Caco-2 (cell line): Measurements from ENCODE around the gene TCEA3. TPM values are rescaled to one million over a fixed set of nuclear protein-coding genes. Genes with fewer than 3 reads are reported as not detected.

Source experiments
- BruUV-seq: library from RNA; stranded (reverse); fragments of 400-500 nt; replicated peaks from 2 replicates; lab custom pipeline; 2021; lab: Mats Ljungman, UMichigan
- CTCF ChIA-PET: fragments of 300-600 bp; sonication (Branson Sonifier 250); formaldehyde crosslinking; loops from one replicate; lab custom pipeline; 2022; ENCODE audit warnings: antibody characterized with exemption; lab: Charles Lee
- POLR2A ChIA-PET: fragments of 300-600 bp; sonication (Branson Sonifier 250); formaldehyde crosslinking; loops from one replicate; lab custom pipeline; 2022; ENCODE audit warnings: antibody characterized with exemption; lab: Charles Lee
- DNase-seq, 2 experiments: peaks; one replicate each; pipeline versions ENCODE4 v3.0.0 to v3.0.0-alpha.2; 2020 to 2022
- H3K27me3 ChIP-seq: replicated peaks from 2 replicates; pipeline ENCODE4 v1.6.0; 2011; ENCODE audit warnings: low read length; ENCODE audit not compliant: control insufficient read depth, insufficient read depth
- H3K36me3 ChIP-seq: 2 replicates; pipeline ENCODE4 v1.5.1; 2011; ENCODE audit warnings: low read length; ENCODE audit not compliant: control insufficient read depth, insufficient read depth
- H3K4me1 ChIP-seq: fragments of 250-450 bp; sonication (Bioruptor Pico); 2 replicates; pipeline ENCODE4 v1.5.1; 2020; ENCODE audit warnings: mild to moderate bottlenecking
- H3K4me3 ChIP-seq: 2 replicates; pipeline ENCODE4 v1.5.1; 2011; ENCODE audit warnings: low read depth, mild to moderate bottlenecking, control low read depth, low read length
- H3K9me3 ChIP-seq: fragments of 250-450 bp; sonication (Bioruptor Pico); 2 replicates; pipeline ENCODE4 v1.5.1; 2020; ENCODE audit warnings: mild to moderate bottlenecking, moderate library complexity
- H3K27ac Mint-ChIP-seq: one replicate; pipeline ENCODE4 v1.8.0; 2022; ENCODE audit warnings: mixed read lengths; ENCODE audit not compliant: unreplicated experiment
- H3K27me3 Mint-ChIP-seq: one replicate; pipeline ENCODE4 v1.8.0; 2022; ENCODE audit warnings: mixed read lengths; ENCODE audit not compliant: insufficient read depth, unreplicated experiment
- H3K36me3 Mint-ChIP-seq: one replicate; pipeline ENCODE4 v1.8.0; 2022; ENCODE audit warnings: mild to moderate bottlenecking, mixed read lengths; ENCODE audit not compliant: insufficient read depth, unreplicated experiment
- H3K4me1 Mint-ChIP-seq: one replicate; pipeline ENCODE4 v1.8.0; 2022; ENCODE audit warnings: low read depth, mixed read lengths; ENCODE audit not compliant: unreplicated experiment
- H3K4me3 Mint-ChIP-seq: one replicate; pipeline ENCODE4 v1.8.0; 2022; ENCODE audit warnings: mild to moderate bottlenecking, moderate library complexity, mixed read lengths; ENCODE audit not compliant: unreplicated experiment
- H3K9me3 Mint-ChIP-seq: one replicate; pipeline ENCODE4 v1.8.0; 2022; ENCODE audit warnings: mixed read lengths; ENCODE audit not compliant: unreplicated experiment
- CTCF ChIP-seq, 2 experiments: fragments of 200-600 bp in 1 of 2; IDR thresholded peaks; 1 replicate in 1 of 2; 2 replicates in 1 of 2; pipeline versions ENCODE4 v1.5.1 to v1.8.0; 2011 to 2022; ENCODE audit warnings: antibody characterized with exemption in 1 of 2, control low read depth in 1 of 2, inconsistent platforms in 1 of 2, low read depth in 1 of 2, low read length in 1 of 2, mild to moderate bottlenecking in 1 of 2, moderate library complexity in 1 of 2; ENCODE audit not compliant: insufficient read depth in 1 of 2, severe bottlenecking in 1 of 2, unreplicated experiment in 1 of 2
- intact Hi-C: fragments of 100-400 bp; cut with micrococcal nuclease; formaldehyde crosslinking; loops from one replicate; pipeline ENCODE4 v1.10.0; 2022; ENCODE audit not compliant: unreplicated experiment
- total RNA-seq: library from RNA; stranded (reverse); gene quantifications from 2 replicates; pipeline ENCODE4 v1.2.3, GENCODE V29; 2022

The TCEA3 gene
- total RNA-seq, 1 experiment from 2014 or later = 14.6 TPM

- Mint-ChIP-seq H3K27ac (no peak overlapping the region), H3K4me3 (no peak overlapping the region), H3K36me3 (peaks cover 36% of the 10 kb centered on the region), H3K4me1 (no peaks in the 10 kb centered on the region), H3K9me3 (peaks cover 9% of the 10 kb centered on the region), H3K27me3 (no peaks in the 10 kb centered on the region)
- no TSS peak for BruUV-seq
- Histone ChIP-seq H3K4me3 (no peak overlapping the region), H3K4me1 (no peaks in the 10 kb centered on the region), H3K27me3 (no peaks in the 10 kb centered on the region), H3K9me3 (peaks cover 21% of the 10 kb centered on the region), H3K36me3 (peaks cover 7% of the 10 kb centered on the region)
- intact Hi-C loops = no loop called here
- TF ChIP-seq CTCF (IDR thresholded peaks at IDR 0.05; ENCODE audit: insufficient read depth in 1 of 2, low read depth in 1 of 2, low read length in 1 of 2, severe bottlenecking in 1 of 2, unreplicated experiment in 1 of 2) = no peak
- DNase-seq = no peak
- CTCF ChIA-PET = no interaction called here
- POLR2A ChIA-PET = no interaction called here
Measured at GRCh38 chr1:23358310-23358875, 66.2 kb downstream of the TCEA3 start.

- Histone ChIP-seq H3K27me3 (no peaks in the 10 kb centered on the region), H3K4me3 (no peak overlapping the region), H3K9me3 (peaks cover 11% of the 10 kb centered on the region; the same call in 1 of the 2 replicates), H3K36me3 (peaks cover 2% of the 10 kb centered on the region), H3K4me1 (no peaks in the 10 kb centered on the region)
- no peak for TF ChIP-seq CTCF (IDR thresholded peaks at IDR 0.05; ENCODE audit: insufficient read depth in 1 of 2, low read depth in 1 of 2, low read length in 1 of 2, severe bottlenecking in 1 of 2, unreplicated experiment in 1 of 2)
- no TSS peak for BruUV-seq
- Mint-ChIP-seq H3K4me3 (no peak overlapping the region), H3K36me3 (peaks cover 25% of the 10 kb centered on the region), H3K9me3 (peaks cover 9% of the 10 kb centered on the region), H3K27ac (no peak overlapping the region), H3K27me3 (no peaks in the 10 kb centered on the region), H3K4me1 (no peaks in the 10 kb centered on the region)
- ChIA-PET POLR2A (no interaction called here), CTCF (no interaction called here)
- DNase-seq = no peak
- intact Hi-C loops = no loop called here
Measured at GRCh38 chr1:23357138-23357908, 67.2 kb downstream of the TCEA3 start.

- no peak overlapping the region for H3K27ac Mint-ChIP-seq
Measured at GRCh38 chr1:23356471-23357137, 67.9 kb downstream of the TCEA3 start.

More at GRCh38 chr1:23356471-23357137, 67.9 kb downstream of the TCEA3 start:
- no TSS peak for BruUV-seq
- no peaks in the 10 kb centered on the region for H3K4me1 Mint-ChIP-seq
- H3K4me3 ChIP-seq = no peak overlapping the region
- H3K27me3 Mint-ChIP-seq = no peaks in the 10 kb centered on the region
- no peaks in the 10 kb centered on the region; the same call in none of the 2 replicates for H3K36me3 ChIP-seq
- peaks cover 9% of the 10 kb centered on the region for H3K9me3 Mint-ChIP-seq
- H3K27me3 ChIP-seq = no peaks in the 10 kb centered on the region
- CTCF ChIA-PET = no interaction called here
- no peaks in the 10 kb centered on the region for H3K4me1 ChIP-seq
- DNase-seq = no peak
- peaks cover 4% of the 10 kb centered on the region; the same call in 1 of the 2 replicates for H3K9me3 ChIP-seq
- POLR2A ChIA-PET = no interaction called here
- no peak for TF ChIP-seq CTCF (IDR thresholded peaks at IDR 0.05; ENCODE audit: insufficient read depth in 1 of 2, low read depth in 1 of 2, low read length in 1 of 2, severe bottlenecking in 1 of 2, unreplicated experiment in 1 of 2)
- peaks cover 18% of the 10 kb centered on the region for H3K36me3 Mint-ChIP-seq
- intact Hi-C loops = no loop called here
- H3K4me3 Mint-ChIP-seq = no peak overlapping the region
